ENCODE results near the gene NCCRP1.

NCCRP1 gene

DNA sequence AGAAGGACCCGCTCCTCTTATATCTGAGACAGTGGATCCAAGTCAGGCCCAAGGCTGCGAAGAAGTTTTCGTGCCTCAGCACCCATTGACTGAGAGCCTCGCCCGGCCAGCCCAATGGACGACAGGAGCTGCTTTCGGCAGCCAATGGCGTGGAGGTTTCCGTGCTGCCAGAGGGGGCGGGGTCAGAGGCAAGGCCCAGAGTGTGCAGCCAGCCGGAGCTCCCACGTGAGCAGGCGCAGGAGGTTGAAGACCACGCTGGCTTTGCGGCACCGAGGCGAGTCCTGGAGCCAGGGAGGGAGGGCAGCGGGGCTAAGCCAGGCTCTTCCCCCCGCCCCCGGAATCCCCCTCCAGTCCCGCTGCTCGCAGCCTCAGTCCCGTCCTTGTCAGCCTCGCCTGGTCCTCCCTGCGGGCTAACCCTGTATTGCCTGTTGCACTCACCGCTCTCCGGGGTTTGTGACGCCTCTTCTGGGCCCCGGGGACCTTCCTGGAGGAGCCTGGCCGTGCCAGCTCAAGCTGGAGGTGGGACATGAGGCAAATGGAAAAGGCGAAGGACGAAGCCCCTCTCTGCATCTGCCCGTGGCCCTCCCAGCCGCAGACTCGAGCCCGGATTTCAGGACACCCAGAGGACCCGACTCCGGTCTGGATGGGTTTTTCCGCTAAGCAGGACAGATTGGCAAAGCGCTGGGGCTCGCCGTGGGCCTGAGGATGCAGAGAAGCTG, 50.3 kb downstream of the NCCRP1 start:
- no peak for DNase-seq (ENCODE audit: low read depth)

DNA sequence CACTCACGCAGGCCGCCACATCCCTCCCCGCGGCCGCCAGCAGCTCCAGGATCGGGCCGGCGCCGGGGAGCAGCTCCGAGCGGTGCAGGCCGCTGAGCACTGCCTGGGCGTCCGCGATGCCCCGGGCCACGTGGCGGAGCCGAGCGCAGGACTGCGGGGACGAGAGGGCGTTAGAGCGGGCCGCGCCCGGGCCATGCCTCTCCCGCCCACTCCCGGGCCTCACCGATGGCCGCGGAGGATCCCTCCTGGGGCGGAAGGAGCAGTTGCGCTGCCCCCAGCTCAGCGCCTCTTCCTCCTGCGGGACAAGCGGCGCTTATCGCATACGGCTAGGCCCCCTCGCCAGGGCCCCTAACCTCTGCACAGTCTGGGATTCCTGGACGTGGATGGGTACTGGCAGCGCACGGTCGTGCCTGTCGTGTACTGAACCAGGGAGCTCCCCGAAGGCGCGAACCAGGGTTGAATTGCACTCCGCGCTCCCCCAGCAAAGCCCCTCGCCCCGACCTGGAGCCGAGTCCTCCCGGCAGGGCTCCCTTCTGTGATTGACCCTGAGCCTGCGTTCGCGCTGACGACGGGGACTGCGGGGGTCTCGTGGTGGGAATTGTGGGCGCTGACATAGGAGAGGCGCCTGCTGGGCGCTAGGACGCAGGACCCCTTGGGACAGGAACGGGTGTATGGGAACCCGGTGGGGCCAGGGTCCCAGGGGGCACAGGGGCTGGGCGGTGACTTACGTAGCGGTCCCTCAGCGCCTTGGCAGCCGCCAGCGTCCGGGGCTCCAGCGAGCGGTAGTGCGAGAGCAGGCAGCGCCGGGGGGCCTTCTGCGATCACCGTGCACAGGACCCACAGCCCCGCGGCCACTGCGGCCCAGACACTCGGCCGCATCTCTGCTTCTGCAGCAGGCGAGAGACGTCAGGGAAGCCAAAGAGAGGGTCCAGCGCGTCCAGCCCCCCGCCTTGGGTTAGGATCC, 51.2 kb downstream of the NCCRP1 start:
- DNase-seq (ENCODE audit: low read depth): no peak

DNA sequence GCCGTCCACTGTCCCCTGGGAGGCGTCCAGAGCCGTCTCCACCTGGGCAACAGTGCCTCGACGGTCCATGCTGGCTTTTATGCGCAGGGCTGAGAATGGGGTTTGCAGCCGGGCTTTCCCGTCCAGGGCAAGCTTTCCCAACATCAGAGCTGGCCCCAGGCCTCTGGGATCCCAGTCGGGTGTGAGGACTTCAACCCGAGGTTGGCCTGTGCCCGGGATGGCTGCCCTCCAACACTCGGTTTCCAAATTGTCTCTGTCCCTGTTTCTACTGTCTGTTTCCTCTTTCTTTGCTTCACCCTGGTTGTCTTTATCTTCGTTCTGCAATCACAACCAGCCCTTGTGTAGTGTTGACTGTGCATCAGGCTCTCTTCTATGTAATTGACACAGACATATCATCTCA, 52.0 kb downstream of the NCCRP1 start, which contains the start of gene IFNL4:
TSS of gene IFNL4 (minus strand) at position 51 of the 400 bp plus-strand sequence.
- no peak for DNase-seq (ENCODE audit: low read depth)

DNA sequence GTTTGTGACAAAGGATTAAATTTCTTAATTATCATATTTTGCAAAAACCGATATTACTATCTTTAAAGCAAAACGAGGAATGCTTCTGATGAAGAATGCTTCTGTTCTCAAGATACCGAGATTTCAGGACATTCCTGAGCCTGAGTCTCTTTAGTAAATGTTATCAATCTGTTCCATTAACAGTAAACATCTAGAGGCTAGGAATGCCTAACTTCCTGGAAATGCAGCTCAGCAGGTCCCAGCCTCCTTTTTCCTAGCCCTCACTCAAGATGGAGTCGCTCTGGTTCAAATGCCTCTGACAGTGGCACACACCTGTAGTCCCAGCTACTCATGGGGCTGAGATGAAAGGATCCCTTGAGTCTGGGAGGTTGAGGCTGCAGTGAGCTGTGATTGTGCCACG, 54.3 kb downstream of the NCCRP1 start:
- DNase-seq (ENCODE audit: low read depth): no peak

Measured in amniotic epithelial cell (primary cell).